ENCODE results near the gene ADGRD1.

ADGRD1 gene

DNA sequence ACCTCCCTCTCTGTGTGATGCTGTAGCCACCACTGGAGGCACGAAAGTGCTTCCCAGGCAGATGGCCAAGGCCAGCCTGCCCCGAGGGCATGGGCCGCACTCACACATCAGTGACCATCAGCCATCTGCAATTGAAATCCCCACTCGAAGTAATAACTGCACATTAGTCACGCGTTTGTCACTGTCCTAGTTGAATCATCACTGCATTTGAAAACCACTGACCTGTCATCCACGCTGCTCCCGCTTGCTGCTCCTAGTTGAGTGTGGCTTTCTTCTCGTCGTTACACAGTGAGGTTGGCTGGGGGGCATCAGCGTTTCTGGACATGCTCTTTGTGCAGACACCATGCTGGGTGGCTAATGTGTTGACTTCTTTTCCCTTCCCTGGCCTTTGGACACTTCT lies 176.1 kb downstream of the ADGRD1 start:
- no peak for DNase-seq

DNA sequence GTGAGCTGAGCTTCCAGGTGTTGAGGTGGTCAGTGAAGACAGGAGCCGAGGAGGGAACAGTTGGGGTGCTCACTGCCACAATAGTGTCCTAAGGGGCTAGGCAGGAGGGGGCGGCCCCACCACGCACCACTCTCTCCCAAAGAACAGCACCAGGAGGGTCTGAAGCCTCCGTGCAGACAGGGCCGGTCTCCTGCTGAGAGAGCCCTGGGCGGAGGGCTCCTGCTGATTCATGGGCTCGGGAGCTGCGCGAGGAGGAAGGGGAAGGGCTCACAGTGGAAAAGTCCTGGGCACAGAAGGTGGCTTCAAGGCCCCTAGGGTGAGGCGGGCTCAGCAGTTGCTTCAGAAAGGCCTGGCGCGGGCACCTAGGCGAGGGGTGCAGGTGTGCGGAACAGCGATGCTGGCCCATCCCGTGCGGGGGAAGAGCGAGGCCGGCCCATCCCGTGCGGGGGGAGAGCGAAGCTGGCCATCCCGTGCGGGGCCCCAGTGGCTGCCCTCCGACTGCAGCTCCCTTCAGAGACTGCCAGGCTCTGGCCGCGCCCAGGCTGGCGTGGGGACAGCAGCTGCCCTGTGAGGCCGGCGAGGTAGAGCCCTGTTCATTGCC lies 176.7 kb downstream of the ADGRD1 start:
- no peak for DNase-seq

- no peak for DNase-seq
These were observed 177.5 kb downstream of the ADGRD1 start for GRCh38 chr12:131131077-131131807.

GRCh38 chr12:131131808-131132117 lies 178.1 kb downstream of the ADGRD1 start:
- DNase-seq, result no peak

DNA sequence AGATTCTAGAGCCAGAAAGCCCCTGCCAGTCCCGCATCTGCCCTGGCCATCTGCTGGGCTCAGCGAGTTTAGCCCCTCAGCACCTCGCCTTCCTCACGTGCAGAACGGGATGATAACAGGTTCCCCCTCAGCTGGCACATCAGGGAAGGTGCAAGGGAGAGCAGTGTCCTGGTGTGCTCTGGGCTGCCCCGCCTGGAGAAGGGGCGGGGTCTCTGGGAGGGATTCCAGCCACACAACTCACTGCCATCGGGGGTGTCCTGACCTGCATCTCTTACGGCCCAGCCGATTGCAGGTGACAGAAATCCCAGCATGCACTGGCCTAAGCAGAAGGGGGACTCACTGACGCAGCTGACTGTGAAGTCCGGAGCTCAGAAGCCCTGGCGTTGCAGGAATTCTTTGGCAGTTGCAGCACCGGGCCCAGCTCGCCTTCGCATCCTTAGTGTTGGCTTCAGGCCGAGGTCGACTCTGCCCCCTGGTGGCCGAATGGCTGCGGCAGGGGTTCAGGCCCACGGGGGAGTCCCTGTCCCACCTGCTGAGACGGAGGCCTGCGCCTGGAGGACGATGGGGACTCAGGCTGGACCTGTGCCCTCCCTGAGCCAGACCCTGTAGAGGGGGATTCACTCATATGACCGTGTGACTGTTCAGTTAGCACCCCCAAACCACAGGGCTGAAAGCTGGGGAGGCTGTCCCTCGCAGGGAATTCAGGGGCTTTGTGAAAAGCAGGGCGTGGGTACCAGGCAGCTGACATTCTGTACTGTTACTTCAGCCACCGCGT lies 178.6 kb downstream of the ADGRD1 start:
- DNase-seq, result peak; percentile 29 to 74 (median 58)

GRCh38 chr12:131133015-131133905 lies 179.6 kb downstream of the ADGRD1 start:
- DNase-seq, result no peak

DNA sequence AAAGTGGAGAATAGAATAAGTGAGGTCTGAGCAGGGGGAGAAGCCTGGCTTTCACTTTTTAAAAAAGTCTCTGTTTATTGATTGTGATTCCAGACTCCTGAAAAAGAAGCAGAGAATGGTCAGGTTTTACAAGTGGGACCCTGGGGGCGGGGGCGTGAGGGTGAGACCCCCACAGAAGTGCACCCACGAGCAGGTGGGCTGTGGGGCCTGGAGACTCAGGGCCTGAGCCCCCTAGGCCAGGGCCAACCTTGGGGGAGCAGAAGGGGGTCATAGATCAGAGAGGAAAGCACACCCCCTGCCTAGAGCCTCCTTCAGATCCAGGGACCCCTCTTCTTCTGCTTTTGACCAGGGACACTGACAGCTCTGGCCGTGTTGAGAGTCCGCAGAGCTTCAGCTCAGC lies 180.3 kb downstream of the ADGRD1 start:
- no peak for DNase-seq

GRCh38 chr12:131134523-131135310 lies 181.0 kb downstream of the ADGRD1 start:
- DNase-seq, result no peak

GRCh38 chr12:131135311-131135785 lies 181.6 kb downstream of the ADGRD1 start:
- no peak for DNase-seq

GRCh38 chr12:131135786-131136538 lies 182.3 kb downstream of the ADGRD1 start:
- DNase-seq, result no peak

DNA sequence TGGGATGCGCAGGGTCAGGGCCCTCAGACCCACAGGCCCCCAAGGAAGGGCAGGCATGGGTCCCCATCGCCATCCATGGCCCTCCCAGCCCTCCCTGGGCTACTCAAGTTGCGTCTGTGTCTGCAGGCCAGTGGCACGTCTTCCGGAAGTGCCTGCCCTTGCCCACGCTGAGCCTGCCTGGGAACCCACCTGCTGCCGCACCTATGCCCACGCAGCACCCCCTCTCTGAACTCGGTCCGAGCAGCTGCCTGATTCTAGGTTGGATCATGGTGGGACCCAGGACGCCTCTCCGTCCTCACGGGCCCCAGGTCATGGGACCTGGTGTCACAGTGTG lies 182.8 kb downstream of the ADGRD1 start:
- DNase-seq, result no peak

DNA sequence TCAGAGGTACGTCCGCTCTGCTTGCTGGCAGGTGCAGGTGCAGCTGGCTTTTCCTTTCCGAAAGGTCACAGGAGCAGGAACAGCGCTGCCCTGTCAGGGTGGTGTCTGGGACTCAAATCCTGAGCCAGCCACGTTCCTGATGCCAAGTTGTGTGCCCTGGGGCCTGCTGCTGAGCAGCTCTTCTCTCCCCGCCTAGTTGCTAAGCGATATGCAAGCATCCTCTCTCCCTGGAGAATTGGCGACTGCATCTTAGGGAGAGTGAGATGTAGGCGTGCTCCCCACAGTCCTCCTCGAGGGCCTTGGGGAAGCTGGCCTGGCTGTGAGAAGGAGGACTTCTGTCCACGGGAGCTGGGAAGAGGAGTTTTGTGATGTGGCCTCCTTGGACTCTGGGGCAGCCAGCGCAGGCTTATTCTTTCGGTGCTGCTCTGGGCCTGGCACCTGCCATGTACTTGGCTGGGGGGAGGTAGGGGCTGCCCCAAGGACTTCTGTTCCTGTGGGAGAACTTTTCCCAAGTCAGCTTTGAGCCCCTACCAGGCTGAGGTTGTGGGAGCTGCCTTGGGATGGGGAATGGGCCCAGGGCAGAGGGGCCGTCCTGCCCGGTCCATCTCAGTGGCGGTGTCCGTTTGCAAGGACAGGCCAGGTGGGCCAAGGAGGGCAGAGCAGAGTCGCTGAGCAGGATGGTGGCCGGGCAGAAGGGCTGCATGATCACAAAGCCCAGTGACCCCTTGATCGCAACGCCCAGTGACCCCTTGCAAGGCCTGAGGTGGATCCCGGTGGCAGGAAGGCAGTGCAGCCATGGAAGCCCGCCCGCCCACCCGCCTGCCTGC lies 183.5 kb downstream of the ADGRD1 start:
- DNase-seq, result no peak

DNA sequence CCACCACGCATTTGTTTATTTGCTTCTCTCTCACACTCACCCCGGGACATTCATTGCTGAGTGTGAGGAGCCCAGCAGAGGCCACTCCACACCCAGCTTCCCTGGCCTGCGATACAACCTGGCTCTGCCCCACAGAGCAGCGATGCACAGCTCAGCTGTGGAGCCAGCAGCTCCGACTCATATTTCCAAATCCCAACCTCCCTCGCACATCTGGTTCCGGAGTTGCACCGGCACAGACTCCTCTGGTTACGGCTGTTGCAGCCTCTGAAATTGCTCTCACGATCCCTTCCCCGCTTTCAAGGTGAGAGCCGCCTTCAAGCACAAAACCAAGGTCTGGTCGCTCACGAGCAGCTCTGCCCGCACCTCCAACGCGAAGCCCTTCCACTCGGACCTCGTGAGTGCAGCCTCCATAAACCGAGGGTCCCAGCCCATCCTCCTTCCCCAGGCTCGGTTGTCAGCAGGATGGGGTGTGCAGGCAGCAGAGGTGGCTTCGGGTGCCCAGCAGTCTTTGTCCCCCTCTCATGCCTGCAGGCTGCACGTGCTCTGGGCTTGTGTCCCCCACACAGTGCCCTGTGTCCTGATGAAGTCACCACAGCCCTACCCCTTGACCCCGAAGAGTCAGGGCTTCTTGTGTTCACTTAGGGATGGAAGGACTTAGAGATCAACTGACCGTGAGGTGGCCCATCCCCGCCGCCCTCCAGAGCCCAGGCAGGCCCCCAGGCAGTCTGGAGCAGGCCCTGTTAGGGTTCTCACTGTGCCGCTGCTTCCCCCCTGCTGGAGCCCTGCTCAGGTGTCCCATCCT lies 184.3 kb downstream of the ADGRD1 start:
- DNase-seq, result no peak

GRCh38 chr12:131138638-131139362 lies 185.1 kb downstream of the ADGRD1 start:
- no peak for DNase-seq

- DNase-seq, result no peak
These were observed 185.8 kb downstream of the ADGRD1 start for GRCh38 chr12:131139363-131140068.

- no peak for DNase-seq
These were observed 186.3 kb downstream of the ADGRD1 start for GRCh38 chr12:131140069-131140435.

DNA sequence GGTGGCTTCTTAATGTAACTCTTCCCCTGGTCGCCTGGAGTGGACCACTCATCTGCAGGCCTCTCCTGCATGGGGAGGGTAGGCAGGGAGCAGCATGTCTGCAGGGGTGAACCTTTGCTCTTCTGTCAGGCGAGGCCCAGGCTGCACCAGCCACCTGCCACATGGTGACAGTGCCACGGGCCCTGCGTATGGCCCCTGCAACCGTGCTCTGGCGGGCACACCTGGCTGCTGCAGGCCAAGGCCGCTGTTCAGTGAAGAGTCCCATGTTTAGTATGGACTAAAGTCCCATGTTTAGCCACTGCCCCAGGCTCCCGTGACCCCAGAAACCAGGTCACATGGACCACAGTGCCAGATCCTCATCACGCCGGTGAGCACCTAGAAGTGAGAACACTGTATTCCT lies 187.0 kb downstream of the ADGRD1 start:
- DNase-seq, result no peak

GRCh38 chr12:131141514-131141913 lies 187.8 kb downstream of the ADGRD1 start:
- no peak for DNase-seq
